GM21529 (cell line): ENCODE results near the gene HDAC2.
"Not testable (repeated sequence)": the region's sequence is repeated elsewhere in the genome, so short reads cannot be mapped to it uniquely, and the experiment has no call there.

Experiments
- ATAC-seq: cut with Tn5 transposase; IDR thresholded peaks from one replicate; pipeline ENCODE4 v1.9.1; 2021; ENCODE audit not compliant: unreplicated experiment

The HDAC2 gene

GRCh38 chr6:113920663-113921267 lies 50.2 kb downstream of the HDAC2 start:
- ATAC-seq, result peak; percentile 86

- not testable (repeated sequence) for ATAC-seq
These were observed 60.7 kb downstream of the HDAC2 start for GRCh38 chr6:113910285-113910684.

GRCh38 chr6:113909224-113909856 lies 61.6 kb downstream of the HDAC2 start:
- ATAC-seq, result peak; percentile 67

- ATAC-seq, result no peak
These were observed 62.1 kb downstream of the HDAC2 start for GRCh38 chr6:113908801-113909200.

DNA sequence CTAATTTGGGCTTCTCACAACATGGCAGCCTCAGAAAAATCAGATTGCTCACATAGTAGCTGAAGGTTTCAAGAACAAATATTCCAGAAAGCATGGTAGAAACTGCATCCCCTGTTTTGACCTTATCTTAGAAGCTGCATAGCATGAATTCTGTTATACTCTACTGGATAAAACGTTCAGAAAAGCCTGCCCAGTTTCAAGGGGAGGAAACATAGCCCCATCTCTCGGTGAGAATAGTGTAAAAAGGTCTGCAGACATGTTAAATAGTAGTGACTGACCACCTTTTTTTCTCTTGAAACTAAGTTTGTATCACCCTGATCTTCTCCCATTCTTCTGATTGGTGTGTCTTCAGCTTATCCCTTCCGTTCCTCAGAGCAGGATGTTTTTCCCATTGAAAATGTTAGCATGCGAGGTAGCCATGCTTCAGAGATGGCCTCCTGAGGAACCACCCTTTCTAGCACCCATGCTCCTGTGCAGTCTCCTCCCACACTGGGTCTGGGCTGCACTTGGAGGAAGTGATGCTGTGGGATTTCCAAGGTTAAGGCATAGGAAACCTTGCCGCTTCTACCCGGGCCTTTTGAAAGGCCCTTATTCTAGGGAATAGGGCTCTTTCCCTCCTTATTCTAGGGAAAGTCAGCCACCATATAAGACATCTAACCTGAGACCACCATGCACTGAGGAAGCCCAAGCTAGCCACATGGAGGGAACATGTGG lies 63.7 kb downstream of the HDAC2 start:
- ATAC-seq, result no peak

DNA sequence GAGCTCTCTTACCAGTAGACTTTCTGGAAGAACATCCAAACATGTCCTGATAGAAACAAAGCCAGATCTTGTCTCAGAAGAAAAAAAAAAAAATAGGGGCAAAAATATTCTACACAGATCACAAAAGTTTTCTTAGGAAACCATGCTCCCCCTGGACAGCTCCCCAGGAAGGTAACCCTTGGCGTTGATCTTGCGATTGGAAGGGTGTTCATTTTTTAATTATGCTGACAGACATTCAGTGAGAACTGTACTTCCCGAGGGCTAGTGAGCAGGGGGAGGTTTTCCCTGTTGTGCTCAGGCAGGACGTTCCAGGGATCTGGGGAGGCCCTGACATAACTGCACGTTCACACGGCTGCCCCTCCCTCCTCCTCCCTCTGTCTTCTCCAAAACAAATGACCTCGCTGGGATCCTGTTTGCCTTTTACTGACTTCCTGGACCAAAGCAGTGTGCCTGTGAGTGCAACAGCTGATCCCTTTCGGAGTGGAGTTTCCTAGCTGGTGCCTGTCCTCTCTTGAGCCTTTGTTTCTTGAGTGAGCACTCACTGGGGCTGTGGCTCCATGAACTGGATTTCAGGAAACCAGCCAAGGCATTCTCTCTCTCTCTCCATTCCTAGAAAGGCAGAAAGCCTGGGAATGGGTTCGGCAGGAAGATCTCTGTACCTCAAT lies 67.2 kb downstream of the HDAC2 start:
- ATAC-seq, result no peak

- ATAC-seq, result no peak
These were observed 69.5 kb downstream of the HDAC2 start for GRCh38 chr6:113901482-113901881.

DNA sequence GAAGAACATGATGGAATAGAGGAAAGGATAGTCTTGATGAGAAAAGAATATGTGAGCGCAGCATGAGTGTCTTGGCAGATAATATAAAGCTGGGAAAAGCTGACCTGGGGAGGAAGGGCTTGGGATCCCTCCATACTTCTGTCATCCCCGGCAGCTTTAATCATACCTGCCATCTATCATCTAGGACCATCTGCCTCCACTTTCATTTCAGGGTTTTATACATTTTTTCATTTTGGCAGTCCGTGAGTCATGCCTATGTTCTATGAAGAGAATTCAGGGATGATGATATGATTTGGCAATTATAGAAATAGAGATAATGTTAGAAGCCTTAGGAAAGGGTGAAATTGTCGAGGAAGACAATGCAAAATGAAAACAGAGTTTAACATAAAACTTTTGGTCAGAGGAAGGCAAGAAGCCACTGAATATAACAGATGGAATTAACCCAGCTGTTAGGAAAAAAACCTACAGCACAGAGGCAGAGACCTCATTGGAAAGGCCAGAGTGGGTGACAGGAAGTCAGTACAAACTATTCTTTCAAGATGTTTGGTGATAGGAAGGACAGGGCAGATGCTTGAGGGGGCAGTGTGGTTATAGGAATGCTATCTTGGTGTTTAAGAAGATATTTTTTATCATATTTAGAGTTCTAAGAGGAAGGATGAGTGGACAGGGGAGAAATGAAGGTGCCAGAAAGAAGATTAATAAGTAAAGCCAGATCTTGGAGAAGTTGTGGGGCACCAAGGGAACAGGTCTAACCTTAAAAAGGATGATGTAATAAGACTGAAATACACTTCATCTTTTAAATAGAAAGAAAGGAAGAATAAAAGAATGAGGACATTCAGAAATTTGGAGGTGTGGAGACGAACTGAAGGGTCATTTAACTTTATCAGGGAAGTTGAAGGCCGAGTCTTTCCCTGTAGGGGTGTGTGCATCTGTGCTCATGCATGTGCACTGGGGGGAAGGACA lies 76.0 kb downstream of the HDAC2 start:
- no peak for ATAC-seq

DNA sequence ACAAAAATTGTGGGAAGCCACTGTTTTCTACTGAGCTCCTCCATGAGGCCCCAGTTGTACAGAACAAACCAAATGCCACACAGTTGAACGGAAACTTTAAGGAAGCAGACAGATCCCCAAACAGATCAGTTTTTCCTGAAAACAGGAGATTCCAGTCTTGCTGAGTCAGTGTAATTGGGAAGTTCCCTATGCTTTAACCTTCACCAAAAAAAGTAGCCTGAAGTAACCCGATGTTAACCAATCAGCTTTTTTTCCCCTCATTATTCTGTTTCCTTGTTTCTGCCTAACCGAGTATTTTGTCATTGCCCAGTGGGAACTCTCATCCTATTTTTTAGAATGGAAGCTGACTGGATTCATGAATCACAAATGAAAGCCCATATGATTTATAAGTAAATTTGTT lies 77.1 kb downstream of the HDAC2 start:
- ATAC-seq, result no peak

DNA sequence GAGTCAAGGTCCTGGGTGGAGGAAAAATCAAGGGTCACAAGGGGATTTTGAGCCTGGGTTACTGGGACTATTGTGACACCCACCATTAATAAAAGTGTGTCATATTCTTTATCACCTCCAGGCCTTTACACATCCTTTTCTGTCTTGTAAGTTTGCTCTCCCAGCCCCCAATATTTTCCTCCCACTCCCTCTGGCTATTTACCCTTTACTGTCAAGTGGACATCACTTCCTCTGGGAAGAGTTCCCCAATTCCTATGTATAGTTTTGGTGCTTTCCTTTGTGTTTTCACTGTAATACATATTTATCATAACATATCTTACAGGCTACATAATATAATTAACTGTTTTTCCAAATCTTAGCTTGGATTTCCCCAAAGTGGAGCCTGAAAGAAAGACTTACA lies 77.5 kb downstream of the HDAC2 start:
- ATAC-seq, result no peak

DNA sequence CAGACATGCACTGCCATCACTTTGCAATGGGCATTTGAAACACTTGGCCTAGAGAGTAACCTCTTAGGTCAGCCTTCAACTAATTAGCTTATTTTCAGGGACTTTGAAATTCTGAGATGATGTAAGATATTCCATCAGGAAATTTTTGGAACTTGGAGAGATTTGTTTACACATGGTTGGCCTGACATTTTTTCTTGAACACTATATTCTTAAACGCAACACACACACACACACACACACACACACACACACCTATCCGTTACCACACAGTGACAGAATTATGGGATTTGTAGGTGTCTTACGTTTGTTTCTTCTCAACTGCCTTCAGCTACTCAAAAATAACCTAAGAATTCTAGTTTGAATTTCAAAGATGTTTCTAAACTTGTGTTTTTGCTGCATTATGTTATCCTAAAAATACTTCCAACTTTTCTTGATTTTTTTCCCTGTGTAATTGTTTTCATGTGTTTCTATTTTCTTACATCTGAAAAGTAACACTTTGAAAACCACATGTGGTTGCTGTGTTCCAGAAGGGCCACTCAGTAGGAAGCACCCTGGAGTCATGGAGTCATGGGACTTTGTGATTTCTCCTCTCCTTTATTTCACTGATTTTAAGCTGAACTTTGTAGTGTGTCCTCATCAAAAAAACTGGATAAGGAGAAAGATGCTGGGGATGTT lies 81.9 kb downstream of the HDAC2 start:
- no peak for ATAC-seq

DNA sequence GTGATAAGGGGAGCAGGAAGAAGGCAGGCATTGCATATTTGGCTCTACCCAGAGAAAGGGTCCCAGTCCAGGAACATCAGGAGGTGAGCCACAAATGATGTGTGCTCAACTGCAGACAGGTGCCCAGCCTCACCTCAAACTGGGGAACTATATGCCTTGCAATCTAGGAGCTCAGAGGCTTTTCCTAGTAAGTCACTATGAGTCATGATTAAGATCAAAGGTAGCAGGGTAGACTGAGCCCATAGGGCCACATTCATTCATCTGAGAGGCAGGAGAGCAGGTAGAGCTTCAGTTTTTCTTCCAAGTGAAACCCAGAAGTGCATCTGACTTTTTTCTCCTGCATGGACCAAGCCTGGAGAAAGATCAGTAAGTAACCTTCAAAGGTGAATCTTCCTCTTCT lies 82.5 kb downstream of the HDAC2 start:
- ATAC-seq, result no peak

DNA sequence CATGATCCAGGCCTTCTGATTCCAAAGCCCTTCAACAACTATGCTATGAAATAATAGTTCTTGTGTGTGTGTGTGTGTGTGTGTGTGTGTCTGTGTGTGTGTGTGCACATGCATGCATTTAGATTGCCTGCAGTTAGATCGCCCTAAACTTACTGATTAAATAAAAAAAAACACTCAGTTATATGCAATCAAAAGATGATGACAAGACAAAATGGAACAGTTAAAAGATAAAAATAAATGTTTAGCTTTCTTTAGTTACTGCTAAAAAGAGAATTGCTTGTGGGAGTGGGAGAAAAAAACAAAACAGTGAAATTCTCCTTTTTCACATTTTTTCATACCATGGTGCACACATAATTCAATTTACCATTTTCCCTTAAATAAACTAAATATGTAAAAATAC lies 84.4 kb downstream of the HDAC2 start:
- no peak for ATAC-seq

DNA sequence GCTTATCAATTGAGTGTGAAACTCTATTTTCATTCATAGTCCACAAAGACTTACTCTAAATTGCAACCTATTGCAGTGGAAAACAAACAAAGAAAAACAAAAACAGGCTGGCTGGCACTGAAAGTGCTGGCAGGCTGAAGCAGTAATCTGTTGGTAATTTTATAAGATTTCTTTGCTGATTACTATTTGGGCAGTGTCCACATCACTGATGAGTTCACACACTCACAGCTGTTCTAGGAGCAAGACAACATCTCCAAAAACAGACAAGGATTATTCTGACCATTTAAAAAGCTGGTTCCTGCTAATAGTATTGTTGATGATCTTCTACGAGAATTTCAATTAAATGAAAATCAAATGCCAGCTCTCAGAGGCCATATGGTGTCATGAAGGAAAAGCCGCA lies 86.9 kb downstream of the HDAC2 start:
- ATAC-seq, result no peak
